Measurements from ENCODE around the gene MTCL3. TPM values are rescaled to one million over a fixed set of nuclear protein-coding genes. Genes with fewer than 3 reads are reported as not detected.

MTCL3 gene

Small RNA genes lying within 50 kb of the gene (small RNA-seq; reads per million reads assigned to genes)
- not detected for gene KIAA0408

Other genes with a start within 250 kb of the MTCL3 start
- gene ECHDC1, start 175.7 kb downstream of the MTCL3 start, total RNA-seq, result 10 to 100 TPM; 28.8 to 66.2 TPM
- 10 to 100 TPM; 50.4 to 51.3 TPM for gene ECHDC1, start 175.7 kb downstream of the MTCL3 start, polyA plus RNA-seq
- gene KIAA0408, start 59.9 kb downstream of the MTCL3 start, total RNA-seq, result under 1 TPM in 1 of 2 donors, not detected in 1; 0.28 TPM
- gene KIAA0408, start 59.9 kb downstream of the MTCL3 start, polyA plus RNA-seq, result under 1 TPM in 1 of 2 donors, not detected in 1; 0.07 TPM
- gene C6orf58, start 57.8 kb upstream of the MTCL3 start, total RNA-seq, result under 1 TPM; 0.08 to 0.09 TPM
- not detected for gene C6orf58, start 57.8 kb upstream of the MTCL3 start, polyA plus RNA-seq